Esophagus muscularis mucosa (tissue), 4 donors: ENCODE results near the gene CCDC187. TPM values are rescaled to one million over a fixed set of nuclear protein-coding genes. Genes with fewer than 3 reads are reported as not detected.

ENCODE experiments used
- DNase-seq: peaks from one replicate; pipeline ENCODE4 v3.0.0-alpha.2; 2017; ENCODE audit errors: extremely low spot score
- H3K27ac ChIP-seq, 4 donors: fragments of 200-600 bp; sonication (generic); replicated peaks in 1 of 4; 1 replicate in 3 of 4; 2 replicates in 1 of 4; pipeline ENCODE4 v1.5.1; 2016 to 2019; ENCODE audit warnings: mild to moderate bottlenecking in 1 of 4
- H3K27me3 ChIP-seq, 4 donors: fragments of 200-600 bp; sonication (generic); one replicate each; pipeline versions ENCODE4 v1.5.1 to v1.6.0; 2016 to 2019
- H3K36me3 ChIP-seq, 4 donors: fragments of 200-600 bp; sonication (generic); one replicate each; pipeline ENCODE4 v1.5.1; 2016 to 2019
- H3K4me1 ChIP-seq, 4 donors: fragments of 200-600 bp; sonication (generic); one replicate each; pipeline ENCODE4 v1.5.1; 2016 to 2019
- H3K4me3 ChIP-seq, 4 donors: fragments of 200-600 bp; sonication (generic); 1 replicate in 2 of 4; 2 replicates in 2 of 4; pipeline ENCODE4 v1.5.1; 2016 to 2019; ENCODE audit warnings: mild to moderate bottlenecking in 4 of 4, moderate library complexity in 1 of 4
- H3K9me3 ChIP-seq, 4 donors: fragments of 200-600 bp; sonication (generic); 1 replicate in 3 of 4; 2 replicates in 1 of 4; pipeline ENCODE4 v1.5.1; 2016 to 2019
- CTCF ChIP-seq, 3 experiments: fragments of 200-600 bp in 2 of 3; fragments of 450-650 bp in 1 of 3; sonication (generic) in 2 of 3; IDR thresholded peaks; one replicate each; pipeline ENCODE4 v1.5.1; 2017 to 2019; ENCODE audit warnings: antibody characterized with exemption in 3 of 3, mild to moderate bottlenecking in 2 of 3, moderate library complexity in 1 of 3
- EP300 ChIP-seq: sonication (generic); formaldehyde crosslinking; IDR thresholded peaks from one replicate; pipeline ENCODE4 v1.6.1; 2017; ENCODE audit warnings: antibody characterized with exemption
- POLR2A ChIP-seq: fragments of 450-650 bp; IDR thresholded peaks from one replicate; pipeline ENCODE4 v1.6.1; 2017; ENCODE audit warnings: antibody characterized with exemption, moderate library complexity, mild to moderate bottlenecking, low read depth
- POLR2AphosphoS5 ChIP-seq, 2 donors: sonication (generic); formaldehyde crosslinking; IDR thresholded peaks; one replicate each; pipeline ENCODE4 v1.6.1; 2017; ENCODE audit warnings: antibody characterized with exemption in 2 of 2
- WGBS: methylation state at CpG from one replicate; pipeline ENCODE4 v1.1.5; 2018; 5-methylcytosine and 5-hydroxymethylcytosine counted together
- intact Hi-C: fragments of 100-400 bp; cut with DNase I; formaldehyde crosslinking; loops from one replicate; pipeline ENCODE4 v1.15.1; 2023
- total RNA-seq, 4 donors: library from RNA; depleted of rRNA; stranded (reverse); fragments of >200 nt; gene quantifications; one replicate each; pipeline versions ENCODE4 v1.1.0 to v1.2.1, GENCODE V29; 2016

The CCDC187 gene
- total RNA-seq, 4 donors from 2014 or later: not detected

GRCh38 chr9:136293476-136294077 lies 10.3 kb downstream of the CCDC187 start:
- WGBS: 84% methylated on average over 14 of the region's 14 CpGs

DNA sequence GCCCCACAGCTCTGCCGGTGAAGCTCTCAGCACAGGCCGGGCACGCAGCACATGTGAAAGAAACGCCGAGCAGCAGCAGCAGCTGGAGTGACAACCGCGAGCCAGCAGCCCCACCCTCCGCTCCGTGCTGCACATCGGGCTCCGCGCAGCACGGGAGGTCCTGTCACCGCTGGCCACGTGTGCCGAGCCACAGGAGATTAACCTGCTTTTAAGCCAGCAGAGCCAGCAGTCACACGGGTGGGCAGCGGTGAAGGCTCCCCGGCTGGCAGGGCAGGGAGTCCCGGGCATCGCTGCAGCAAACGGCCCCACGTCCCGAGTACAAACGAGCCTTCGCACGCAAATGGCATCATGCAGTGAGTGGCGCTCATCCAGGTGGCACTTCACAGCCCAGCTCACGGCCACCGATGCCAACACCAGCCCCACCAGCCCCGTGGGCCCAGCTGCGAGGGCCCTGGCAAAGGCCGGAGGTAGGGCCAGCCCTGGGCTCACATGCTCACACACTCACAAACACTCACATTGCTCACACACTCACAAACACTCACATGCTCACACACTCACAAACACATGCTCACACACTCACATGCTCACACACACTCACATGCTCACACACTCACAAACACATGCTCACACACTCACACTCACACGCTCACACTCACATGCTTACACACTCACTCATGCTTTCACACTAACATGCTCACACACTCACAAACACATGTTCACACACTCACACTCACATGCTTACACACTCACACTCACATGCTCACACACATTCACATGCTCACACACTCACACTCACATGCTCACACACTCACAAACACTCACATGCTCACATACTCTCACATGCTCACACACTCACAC lies 11.1 kb downstream of the CCDC187 start:
- TF ChIP-seq CTCF (IDR thresholded peaks at IDR 0.05) (no peak), EP300 (no peak), POLR2A (no peak), POLR2AphosphoS5 (IDR thresholded peaks at IDR 0.05) (no peak)
- no peak for DNase-seq
- Histone ChIP-seq H3K4me3 (no peak overlapping the region), H3K27me3 (peaks cover 0 to 70% (median 12%) of the 10 kb centered on the region in 4 donors), H3K4me1 (no peaks in the 10 kb centered on the region), H3K36me3 (no peaks in the 10 kb centered on the region), H3K27ac (no peak overlapping the region), H3K9me3 (no peaks in the 10 kb centered on the region)
- 77% methylated on average over 20 of the region's 34 CpGs for WGBS
- intact Hi-C loops: no loop called here

More at GRCh38 chr9:136293476-136294077, 10.3 kb downstream of the CCDC187 start:
- no peak for TF ChIP-seq EP300
- TF ChIP-seq POLR2AphosphoS5 (IDR thresholded peaks at IDR 0.05): no peak
- no peak for TF ChIP-seq CTCF (IDR thresholded peaks at IDR 0.05)
- TF ChIP-seq POLR2A: no peak
- intact Hi-C loops: no loop called here
- H3K36me3 ChIP-seq: no peaks in the 10 kb centered on the region
- H3K4me1 ChIP-seq: no peaks in the 10 kb centered on the region
- no peaks in the 10 kb centered on the region for H3K9me3 ChIP-seq
- no peak overlapping the region for H3K27ac ChIP-seq
- H3K27me3 ChIP-seq: peaks cover 0 to 70% (median 8%) of the 10 kb centered on the region in 4 donors
- no peak for DNase-seq
- no peak overlapping the region for H3K4me3 ChIP-seq

- no peak for DNase-seq
- peaks cover 0 to 70% (median 10%) of the 10 kb centered on the region in 4 donors for H3K27me3 ChIP-seq
- H3K9me3 ChIP-seq: no peaks in the 10 kb centered on the region
- no peaks in the 10 kb centered on the region for H3K36me3 ChIP-seq
- no peak overlapping the region for H3K4me3 ChIP-seq
- TF ChIP-seq CTCF (IDR thresholded peaks at IDR 0.05): no peak
- TF ChIP-seq POLR2A: no peak
- no peak for TF ChIP-seq POLR2AphosphoS5 (IDR thresholded peaks at IDR 0.05)
- no peak for TF ChIP-seq EP300
- H3K27ac ChIP-seq: no peak overlapping the region
- H3K4me1 ChIP-seq: no peaks in the 10 kb centered on the region
- WGBS: 88% methylated on average over 4 of the region's 19 CpGs
- intact Hi-C loops: no loop called here
Observed at GRCh38 chr9:136292026-136292538, 11.8 kb downstream of the CCDC187 start.

DNA sequence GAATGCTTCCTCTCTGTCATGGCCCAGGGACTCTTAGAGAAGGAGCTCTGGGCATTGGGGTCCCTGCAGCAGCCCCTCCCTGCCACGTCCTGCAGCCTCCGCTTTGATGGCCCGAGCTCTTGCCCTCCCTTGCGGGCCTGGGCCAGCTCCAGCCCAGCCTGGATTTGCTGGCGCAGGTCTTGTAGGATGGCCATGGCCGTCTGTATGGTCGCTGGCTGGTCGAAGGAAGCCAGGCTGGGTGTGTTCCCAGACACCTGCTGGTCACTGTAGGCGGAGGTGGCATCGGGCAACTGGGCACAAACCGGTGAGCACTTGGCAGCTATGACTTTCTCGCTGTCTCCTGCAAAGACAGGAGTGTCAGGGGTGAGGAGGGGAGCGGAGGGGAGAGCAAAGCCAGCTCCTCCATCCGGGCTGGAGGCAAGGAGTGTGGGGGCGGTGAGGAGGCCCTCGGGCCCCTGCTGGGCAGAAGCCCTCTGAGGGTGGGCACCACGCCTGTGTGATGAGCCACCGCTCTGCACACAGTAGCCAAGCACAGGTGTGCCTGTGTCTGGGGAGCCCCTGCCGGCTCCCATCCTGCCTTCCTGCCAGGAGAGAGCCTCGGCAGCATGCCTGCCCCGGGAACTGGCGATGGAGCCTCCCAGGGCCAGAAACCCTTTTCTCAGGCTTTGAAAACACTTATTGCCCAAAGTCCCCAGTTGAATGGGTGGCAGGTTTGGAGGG lies 12.4 kb downstream of the CCDC187 start:
- Histone ChIP-seq H3K27me3 (peaks cover 0 to 70% (median 7%) of the 10 kb centered on the region in 4 donors), H3K4me1 (no peaks in the 10 kb centered on the region), H3K27ac (no peak overlapping the region), H3K36me3 (no peaks in the 10 kb centered on the region), H3K9me3 (no peaks in the 10 kb centered on the region), H3K4me3 (no peak overlapping the region)
- WGBS: 93% methylated on average over 9 of the region's 22 CpGs
- intact Hi-C loops: no loop called here
- DNase-seq: no peak
- TF ChIP-seq EP300 (no peak), CTCF (IDR thresholded peaks at IDR 0.05) (no peak), POLR2AphosphoS5 (IDR thresholded peaks at IDR 0.05) (no peak), POLR2A (no peak)
